Mononuclear cell (primary cell): ENCODE results near the gene S100A7A. TPM values are rescaled to one million over a fixed set of nuclear protein-coding genes. Genes with fewer than 3 reads are reported as not detected.

Experiments used
- H3K27me3 ChIP-seq: 2 replicates; pipeline ENCODE4 v1.6.0; 2011; ENCODE audit warnings: low read length, control low read depth; ENCODE audit not compliant: insufficient read depth
- H3K4me1 ChIP-seq: 2 replicates; pipeline ENCODE4 v1.5.1; 2011; ENCODE audit warnings: mild to moderate bottlenecking, low read length, control low read depth; ENCODE audit not compliant: insufficient read depth
- H3K4me3 ChIP-seq: 2 replicates; pipeline ENCODE4 v1.5.1; 2011; ENCODE audit warnings: mild to moderate bottlenecking, low read length, moderate library complexity
- H3K9me3 ChIP-seq: 2 replicates; pipeline ENCODE4 v1.5.1; 2011; ENCODE audit warnings: low read depth, mild to moderate bottlenecking, control low read depth, low read length
- total RNA-seq: library from RNA; depleted of rRNA; stranded (reverse); fragments of >200 nt; gene quantifications from one replicate; pipeline ENCODE4 v1.2.3, GENCODE V29; 2012

S100A7A gene
- total RNA-seq, 1 donor = not detected

GRCh38 chr1:153428073-153428638 lies 11.8 kb downstream of the S100A7A start:
- no peak overlapping the region for H3K4me3 ChIP-seq
- H3K4me1 ChIP-seq = no peaks in the 10 kb centered on the region
- no peaks in the 10 kb centered on the region for H3K9me3 ChIP-seq
- H3K27me3 ChIP-seq = peaks cover 14% of the 10 kb centered on the region

GRCh38 chr1:153428791-153429190 lies 12.5 kb downstream of the S100A7A start:
- Histone ChIP-seq H3K27me3 (peaks cover 9% of the 10 kb centered on the region), H3K4me3 (no peak overlapping the region), H3K9me3 (no peaks in the 10 kb centered on the region), H3K4me1 (no peaks in the 10 kb centered on the region)

GRCh38 chr1:153429266-153430165 lies 13.2 kb downstream of the S100A7A start:
- H3K4me3 ChIP-seq = no peak overlapping the region
- peaks cover 2% of the 10 kb centered on the region for H3K27me3 ChIP-seq
- H3K9me3 ChIP-seq = no peaks in the 10 kb centered on the region
- H3K4me1 ChIP-seq = no peaks in the 10 kb centered on the region

- Histone ChIP-seq H3K4me1 (no peaks in the 10 kb centered on the region), H3K9me3 (no peaks in the 10 kb centered on the region), H3K27me3 (no peaks in the 10 kb centered on the region), H3K4me3 (no peak overlapping the region)
These were observed 13.8 kb downstream of the S100A7A start for GRCh38 chr1:153430166-153430553.

GRCh38 chr1:153430561-153430960 lies 14.2 kb downstream of the S100A7A start:
- H3K4me1 ChIP-seq = no peaks in the 10 kb centered on the region
- H3K9me3 ChIP-seq = no peaks in the 10 kb centered on the region
- H3K27me3 ChIP-seq = no peaks in the 10 kb centered on the region
- no peak overlapping the region for H3K4me3 ChIP-seq

GRCh38 chr1:153431002-153431401 lies 14.7 kb downstream of the S100A7A start:
- Histone ChIP-seq H3K9me3 (no peaks in the 10 kb centered on the region), H3K27me3 (no peaks in the 10 kb centered on the region), H3K4me1 (no peaks in the 10 kb centered on the region), H3K4me3 (no peak overlapping the region)

- no peaks in the 10 kb centered on the region for H3K4me1 ChIP-seq
- no peak overlapping the region for H3K4me3 ChIP-seq
- no peaks in the 10 kb centered on the region for H3K27me3 ChIP-seq
- H3K9me3 ChIP-seq = no peaks in the 10 kb centered on the region
These were observed 15.1 kb downstream of the S100A7A start for GRCh38 chr1:153431427-153431826.

GRCh38 chr1:153431928-153432327 lies 15.6 kb downstream of the S100A7A start:
- Histone ChIP-seq H3K4me3 (no peak overlapping the region), H3K27me3 (no peaks in the 10 kb centered on the region), H3K9me3 (no peaks in the 10 kb centered on the region), H3K4me1 (no peaks in the 10 kb centered on the region)

- Histone ChIP-seq H3K27me3 (no peaks in the 10 kb centered on the region), H3K4me1 (no peaks in the 10 kb centered on the region), H3K9me3 (no peaks in the 10 kb centered on the region), H3K4me3 (no peak overlapping the region)
These were observed 16.8 kb downstream of the S100A7A start for GRCh38 chr1:153432874-153433681.

GRCh38 chr1:153434746-153435455 lies 18.6 kb downstream of the S100A7A start:
- no peaks in the 10 kb centered on the region for H3K9me3 ChIP-seq
- H3K4me1 ChIP-seq = no peaks in the 10 kb centered on the region
- no peaks in the 10 kb centered on the region for H3K27me3 ChIP-seq
- H3K4me3 ChIP-seq = no peak overlapping the region

- H3K9me3 ChIP-seq = no peaks in the 10 kb centered on the region
- H3K27me3 ChIP-seq = no peaks in the 10 kb centered on the region
- H3K4me1 ChIP-seq = no peaks in the 10 kb centered on the region
- H3K4me3 ChIP-seq = no peak overlapping the region
These were observed 20.9 kb downstream of the S100A7A start for GRCh38 chr1:153437236-153437635.

- Histone ChIP-seq H3K27me3 (no peaks in the 10 kb centered on the region), H3K4me1 (no peaks in the 10 kb centered on the region), H3K9me3 (no peaks in the 10 kb centered on the region), H3K4me3 (no peak overlapping the region)
These were observed 22.3 kb downstream of the S100A7A start for GRCh38 chr1:153438599-153438998.

GRCh38 chr1:153439273-153439672 lies 23.0 kb downstream of the S100A7A start:
- Histone ChIP-seq H3K27me3 (no peaks in the 10 kb centered on the region), H3K9me3 (no peaks in the 10 kb centered on the region), H3K4me3 (no peak overlapping the region), H3K4me1 (no peaks in the 10 kb centered on the region)

- H3K4me1 ChIP-seq = no peaks in the 10 kb centered on the region
- no peaks in the 10 kb centered on the region for H3K27me3 ChIP-seq
- H3K4me3 ChIP-seq = no peak overlapping the region
- H3K9me3 ChIP-seq = no peaks in the 10 kb centered on the region
These were observed 25.0 kb downstream of the S100A7A start for GRCh38 chr1:153441238-153441755.
